GM10847 (cell line): ENCODE measurements around the gene GARNL3.

Source experiments
- POLR2A ChIP-seq: IDR thresholded peaks from 2 replicates; pipeline ENCODE4 v1.6.1; 2011; ENCODE audit not compliant: insufficient read length; ENCODE audit errors: extremely low read depth

GARNL3 gene

GRCh38 chr9:127255692-127256091 lies 8.9 kb upstream of the GARNL3 start:
- no peak for TF ChIP-seq POLR2A

GRCh38 chr9:127256324-127256723 lies 8.2 kb upstream of the GARNL3 start:
- TF ChIP-seq POLR2A, result no peak

- no peak for TF ChIP-seq POLR2A
These were observed 5.7 kb upstream of the GARNL3 start for GRCh38 chr9:127258606-127259471.

GRCh38 chr9:127262602-127263001 lies 2.0 kb upstream of the GARNL3 start:
- no peak for TF ChIP-seq POLR2A

- TF ChIP-seq POLR2A, result no peak
These were observed 1.3 kb upstream of the GARNL3 start for GRCh38 chr9:127263237-127263636.

GRCh38 chr9:127263664-127264063 lies 910 bp upstream of the GARNL3 start:
- TF ChIP-seq POLR2A, result no peak

- TF ChIP-seq POLR2A, result no peak
These were observed 3.4 kb downstream of the GARNL3 start for GRCh38 chr9:127267793-127268525.

GRCh38 chr9:127269449-127269848 lies 4.9 kb downstream of the GARNL3 start:
- TF ChIP-seq POLR2A, result no peak

GRCh38 chr9:127273326-127273725 lies 8.8 kb downstream of the GARNL3 start:
- TF ChIP-seq POLR2A, result no peak

- no peak for TF ChIP-seq POLR2A
These were observed 12.5 kb downstream of the GARNL3 start for GRCh38 chr9:127277099-127277498.

DNA sequence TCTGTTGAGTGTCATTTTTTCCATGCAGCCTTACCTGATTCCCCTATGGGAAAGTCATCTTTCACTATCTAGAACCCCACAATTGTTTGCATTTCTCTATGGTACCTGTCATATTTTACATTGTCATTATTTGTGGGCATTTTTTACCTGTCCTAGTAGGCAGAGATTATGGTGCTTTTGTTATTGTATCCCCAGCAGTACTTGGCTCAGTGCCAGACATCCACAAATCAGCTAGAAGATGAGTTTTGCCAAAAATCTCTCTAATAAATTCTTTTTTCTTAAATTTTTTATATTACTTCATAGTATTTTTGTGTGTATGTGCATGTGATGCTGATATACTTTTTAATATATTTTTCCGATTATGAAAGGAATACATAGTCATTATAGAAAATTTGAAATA lies 13.2 kb downstream of the GARNL3 start:
- TF ChIP-seq POLR2A, result no peak

- no peak for TF ChIP-seq POLR2A
These were observed 13.8 kb downstream of the GARNL3 start for GRCh38 chr9:127278372-127278771.

DNA sequence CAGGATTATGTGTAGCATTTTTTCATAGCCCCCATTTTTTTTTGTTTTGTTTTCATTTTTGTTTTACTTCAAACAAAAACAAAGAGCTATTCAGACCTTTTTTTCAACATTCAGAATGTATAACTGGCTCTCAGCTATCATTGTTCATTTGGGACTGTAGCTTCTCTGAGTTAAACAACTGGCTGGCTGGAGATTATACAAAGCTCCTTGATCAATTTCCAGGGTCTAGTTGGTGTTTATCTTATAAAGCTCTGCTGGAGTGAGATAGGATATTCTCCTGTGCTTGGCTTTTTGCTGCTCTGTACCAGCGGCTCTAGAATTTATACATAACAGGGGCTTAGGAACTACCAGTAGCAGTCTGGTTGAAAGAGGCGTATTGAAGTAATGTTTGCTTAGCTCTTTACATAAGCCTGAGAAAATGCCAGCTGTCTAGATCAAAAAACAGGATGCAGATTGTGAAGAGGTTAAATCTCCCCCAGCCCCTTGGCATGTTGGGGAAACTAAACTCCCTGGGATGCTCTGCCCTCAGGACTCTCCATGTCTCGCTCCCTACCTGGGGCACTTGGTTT lies 15.2 kb downstream of the GARNL3 start:
- no peak for TF ChIP-seq POLR2A

GRCh38 chr9:127280880-127281660 lies 16.5 kb downstream of the GARNL3 start:
- no peak for TF ChIP-seq POLR2A

DNA sequence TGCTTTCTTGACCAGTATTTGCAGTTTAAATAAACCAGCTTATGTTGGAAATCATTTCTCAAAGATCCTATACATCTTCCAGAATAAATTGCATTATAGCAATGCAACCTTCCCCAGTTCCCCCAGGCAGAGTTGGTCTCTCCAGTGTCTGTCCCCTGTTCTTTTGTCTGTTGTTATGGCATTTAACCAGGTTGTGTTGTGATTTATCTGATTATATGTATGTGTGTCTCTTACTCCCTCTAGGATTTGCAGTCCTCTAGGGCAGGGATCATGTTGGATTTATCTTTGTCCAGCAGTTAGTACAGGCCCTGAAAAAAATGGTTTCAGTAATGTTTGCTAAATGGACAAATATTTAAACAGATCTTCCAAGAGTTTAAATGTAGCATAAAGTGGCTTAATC lies 17.3 kb downstream of the GARNL3 start:
- no peak for TF ChIP-seq POLR2A

DNA sequence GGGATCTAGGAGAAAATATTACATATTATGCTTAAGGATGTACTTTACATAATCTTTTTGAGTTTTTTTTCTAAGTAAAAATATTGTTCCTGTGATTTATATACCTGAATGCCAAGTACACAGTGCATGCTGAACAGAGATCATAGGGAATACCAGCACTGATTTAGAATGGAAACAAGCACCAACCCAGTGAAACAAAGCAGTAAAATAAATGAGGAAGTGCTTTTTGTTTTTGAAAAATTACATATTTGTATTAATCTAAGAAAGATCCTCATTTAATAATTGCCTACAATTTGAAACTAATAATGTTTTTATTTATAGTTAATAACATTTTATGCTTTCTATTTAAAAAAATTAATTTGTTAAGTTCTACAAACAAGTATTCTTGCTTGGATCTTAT lies 18.0 kb downstream of the GARNL3 start:
- no peak for TF ChIP-seq POLR2A

- TF ChIP-seq POLR2A, result no peak
These were observed 18.6 kb downstream of the GARNL3 start for GRCh38 chr9:127283135-127283534.
